Mucosa of descending colon (tissue), 3 donors: Measurements from ENCODE around the gene LMTK3. TPM values are rescaled to one million over a fixed set of nuclear protein-coding genes. Genes with fewer than 3 reads are reported as not detected.

Source experiments
- ATAC-seq: fragments of 200-7000 bp; cut with Tn5 transposase; one replicate; pipeline ENCODE4 v1.9.1; 2020; ENCODE audit warnings: mild to moderate bottlenecking, moderate library complexity
- DNase-seq, 3 donors: peaks; one replicate each; pipeline ENCODE4 v3.0.0-alpha.2; 2020
- H3K36me3 ChIP-seq: fragments of 200-600 bp; one replicate; pipeline ENCODE4 v1.8.0; 2021; ENCODE audit warnings: low read depth, mild to moderate bottlenecking
- H3K4me1 ChIP-seq: fragments of 200-600 bp; one replicate; pipeline ENCODE4 v1.8.0; 2021; ENCODE audit warnings: low read depth, mild to moderate bottlenecking
- H3K4me3 ChIP-seq: fragments of 200-600 bp; one replicate; pipeline ENCODE4 v1.8.0; 2021; ENCODE audit warnings: mild to moderate bottlenecking
- H3K9me3 ChIP-seq: fragments of 200-600 bp; one replicate; pipeline ENCODE4 v1.8.0; 2021; ENCODE audit warnings: mild to moderate bottlenecking
- CTCF ChIP-seq: fragments of 200-600 bp; IDR thresholded peaks from one replicate; pipeline ENCODE4 v1.8.0; 2022; ENCODE audit warnings: antibody characterized with exemption, mild to moderate bottlenecking
- intact Hi-C, 2 donors: fragments of 100-400 bp; cut with DNase I in 1 of 2; cut with micrococcal nuclease in 1 of 2; formaldehyde crosslinking; loops; one replicate each; pipeline versions ENCODE4 v1.11.0 to v1.11.1; 2022; cut with DNase I, micrococcal nuclease
- total RNA-seq, 3 donors: library from RNA; stranded (reverse); fragmentation: NEBNext Ultra II Directional in 2 of 3; extraction: Animal tissue kit (Norgen Biotek cat#: 25700) in 2 of 3; gene quantifications; one replicate each; pipeline versions ENCODE4 v1.2.1 to v1.2.4, GENCODE V29; 2021 to 2023
- donor health status: DM: no; HTN: no; CAD: no; lungs with moderate emphysema.
- donor health status: DM: no; HTN: no; CAD: no.
- donor health status: DM: no; HTN: yes; CAD: no.

Gene LMTK3
- total RNA-seq, 3 donors from 2014 or later = 0.48 to 2.6 (median 1.3) TPM

DNA sequence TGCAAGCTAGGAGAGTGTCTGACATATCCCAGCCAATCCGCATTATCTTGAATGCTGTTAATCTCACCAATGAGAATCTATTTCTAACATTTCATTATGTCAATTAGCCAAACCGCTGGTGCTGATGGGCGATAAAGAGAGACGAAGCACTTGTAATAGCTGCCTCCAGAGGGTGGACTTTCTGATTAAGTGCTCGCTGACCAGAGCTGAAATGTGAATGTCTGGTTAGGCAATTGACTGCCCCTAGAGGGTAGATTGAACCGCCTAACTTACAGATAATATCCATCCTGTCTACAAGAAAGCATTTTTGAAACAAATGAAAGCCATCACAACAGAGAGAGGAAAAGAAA lies 66.4 kb downstream of the LMTK3 start:
- TF ChIP-seq CTCF = no peak
- DNase-seq = no peak
- intact Hi-C loops = no loop called here

GRCh38 chr19:48444936-48445200 lies 66.8 kb downstream of the LMTK3 start:
- DNase-seq = no peak
- no peaks in the 10 kb centered on the region for H3K36me3 ChIP-seq
- intact Hi-C loops = no loop called here
- H3K9me3 ChIP-seq = no peaks in the 10 kb centered on the region
- H3K4me3 ChIP-seq = peak overlapping the region; percentile 63
- peaks cover 17% of the 10 kb centered on the region for H3K4me1 ChIP-seq
- no peak for ATAC-seq
- no peak for TF ChIP-seq CTCF

More for the DNA sequence above, 66.4 kb downstream of the LMTK3 start:
- ATAC-seq = peak; percentile 28
- Histone ChIP-seq H3K4me1 (peaks cover 17% of the 10 kb centered on the region), H3K4me3 (peak overlapping the region; percentile 63), H3K9me3 (no peaks in the 10 kb centered on the region), H3K36me3 (no peaks in the 10 kb centered on the region)

- no peak overlapping the region for H3K4me3 ChIP-seq
- DNase-seq (no peak), ATAC-seq (no peak)
- no peak for TF ChIP-seq CTCF
- H3K9me3 ChIP-seq = no peaks in the 10 kb centered on the region
- intact Hi-C loops = no loop called here
- peaks cover 17% of the 10 kb centered on the region for H3K4me1 ChIP-seq
- H3K36me3 ChIP-seq = no peaks in the 10 kb centered on the region
Observed at GRCh38 chr19:48444129-48444935, 67.3 kb downstream of the LMTK3 start.

DNA sequence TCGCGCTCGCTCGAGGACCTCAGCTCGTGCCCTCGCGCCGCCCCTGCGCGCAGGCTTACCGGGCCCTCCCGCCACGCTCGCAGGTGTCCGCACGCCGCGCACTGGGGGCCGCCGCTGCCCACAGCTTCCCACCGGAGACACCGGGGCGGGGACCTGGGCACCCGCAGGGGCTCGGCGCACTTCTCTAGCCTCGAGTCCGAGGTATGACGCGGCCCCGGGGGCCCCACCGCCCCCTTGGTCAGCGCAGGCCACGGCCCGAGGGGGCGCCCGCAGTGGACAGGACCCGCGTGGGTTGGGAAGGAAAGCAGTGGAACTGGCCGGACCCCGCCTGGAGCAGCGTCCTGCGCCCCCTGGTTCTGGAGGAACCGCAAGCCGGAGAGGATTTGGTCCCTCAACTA lies 67.9 kb downstream of the LMTK3 start:
- H3K4me3 ChIP-seq = no peak overlapping the region
- ATAC-seq = no peak
- peaks cover 17% of the 10 kb centered on the region for H3K4me1 ChIP-seq
- intact Hi-C loops = no loop called here
- DNase-seq = no peak
- no peaks in the 10 kb centered on the region for H3K36me3 ChIP-seq
- no peaks in the 10 kb centered on the region for H3K9me3 ChIP-seq
- TF ChIP-seq CTCF = no peak

DNA sequence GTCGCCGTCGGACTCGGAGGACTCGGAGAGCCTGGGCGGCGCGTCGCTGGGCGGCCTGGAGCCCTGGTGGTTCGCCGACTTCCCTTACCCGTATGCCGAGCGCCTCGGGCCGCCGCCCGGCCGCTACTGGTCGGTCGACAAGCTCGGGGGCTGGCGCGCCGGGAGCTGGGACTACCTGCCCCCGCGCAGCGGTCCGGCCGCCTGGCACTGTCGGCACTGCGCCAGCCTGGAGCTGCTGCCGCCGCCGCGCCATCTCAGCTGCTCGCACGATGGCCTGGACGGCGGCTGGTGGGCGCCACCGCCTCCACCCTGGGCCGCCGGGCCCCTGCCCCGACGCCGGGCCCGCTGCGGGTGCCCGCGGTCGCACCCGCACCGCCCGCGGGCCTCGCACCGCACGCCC lies 68.4 kb downstream of the LMTK3 start:
- Histone ChIP-seq H3K36me3 (no peaks in the 10 kb centered on the region), H3K4me1 (peaks cover 17% of the 10 kb centered on the region), H3K9me3 (no peaks in the 10 kb centered on the region), H3K4me3 (no peak overlapping the region)
- intact Hi-C loops = no loop called here
- TF ChIP-seq CTCF = no peak
- no peak for ATAC-seq
- no peak for DNase-seq
